GM21381 (cell line): ENCODE data around the gene GPR153.

Experiments
- ATAC-seq: cut with Tn5 transposase; IDR thresholded peaks from one replicate; pipeline ENCODE4 v1.9.1; 2021; ENCODE audit warnings: mild to moderate bottlenecking, moderate library complexity; ENCODE audit not compliant: unreplicated experiment

The GPR153 gene

DNA sequence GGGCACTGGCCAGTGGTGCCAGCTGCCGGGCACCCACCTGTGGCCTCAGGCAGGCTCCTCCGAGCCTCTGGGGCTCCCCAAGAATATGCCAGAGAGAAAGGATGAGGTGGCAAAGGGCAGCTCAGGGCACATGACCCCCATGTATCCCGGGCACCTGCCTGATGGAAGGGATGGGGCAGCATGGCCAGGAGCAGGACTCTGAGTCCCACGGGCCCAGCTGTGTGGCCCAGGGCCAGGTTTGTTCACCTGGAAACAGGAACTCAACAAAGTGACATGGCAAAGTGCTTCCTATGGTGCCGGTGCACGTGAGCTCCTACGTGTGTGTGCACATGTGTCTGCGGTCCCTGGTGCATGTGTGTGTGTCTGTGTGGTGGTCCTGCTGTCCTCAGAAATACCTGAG lies 9.5 kb upstream of the GPR153 start:
- ATAC-seq = no peak

DNA sequence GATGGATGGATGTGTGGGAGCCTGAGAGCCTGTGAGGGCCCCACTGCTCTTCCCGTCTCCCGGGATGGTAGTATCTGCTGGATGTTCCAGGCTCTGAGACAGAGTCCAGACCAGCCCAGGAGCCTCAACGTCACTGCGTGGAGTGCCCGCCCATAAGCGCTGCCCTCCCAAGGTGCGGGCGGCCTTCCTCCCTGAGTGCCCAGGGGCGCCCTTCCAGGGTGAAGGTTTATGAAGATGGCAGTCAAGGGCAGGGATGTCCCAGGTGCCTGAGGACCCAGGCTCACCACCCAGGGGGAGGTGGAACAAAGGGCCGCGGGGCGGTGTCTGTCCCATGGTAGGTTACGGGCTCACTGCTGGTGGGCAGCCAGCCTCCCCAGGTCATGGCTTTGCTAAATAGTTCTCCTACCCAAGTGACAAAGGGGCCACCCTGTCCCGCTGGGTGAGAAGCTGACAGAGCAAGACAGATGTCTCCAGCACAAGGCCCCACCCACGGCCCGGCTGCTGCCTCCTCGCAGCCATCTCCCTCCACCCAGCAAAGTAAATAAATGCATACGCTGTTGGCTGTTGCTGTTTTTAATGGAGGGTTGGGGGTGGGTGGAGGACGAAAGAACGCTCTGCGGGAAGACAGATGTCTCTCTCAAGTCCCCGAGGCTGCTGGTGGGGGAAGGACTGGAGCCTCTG lies 9.0 kb upstream of the GPR153 start:
- no peak for ATAC-seq

DNA sequence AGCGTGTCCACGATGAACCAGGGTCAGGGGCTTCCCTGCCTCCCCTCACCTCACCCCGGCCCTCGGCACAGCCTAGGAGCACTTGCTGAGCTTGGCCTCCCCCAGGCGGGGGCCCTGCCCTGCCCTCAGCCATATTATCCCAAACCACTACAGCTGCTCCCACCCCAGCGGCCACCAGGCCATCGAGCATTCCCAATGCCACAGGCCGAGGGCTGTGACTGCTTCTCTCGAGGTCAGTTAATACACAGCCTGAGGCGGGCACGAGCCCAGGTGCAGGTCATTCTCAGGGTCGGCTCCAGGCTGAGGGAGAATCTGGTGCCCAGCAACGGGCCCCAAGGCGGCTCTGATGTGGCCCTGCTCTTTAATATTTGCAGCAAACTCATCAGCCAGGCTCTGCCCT lies 8.4 kb upstream of the GPR153 start:
- no peak for ATAC-seq

DNA sequence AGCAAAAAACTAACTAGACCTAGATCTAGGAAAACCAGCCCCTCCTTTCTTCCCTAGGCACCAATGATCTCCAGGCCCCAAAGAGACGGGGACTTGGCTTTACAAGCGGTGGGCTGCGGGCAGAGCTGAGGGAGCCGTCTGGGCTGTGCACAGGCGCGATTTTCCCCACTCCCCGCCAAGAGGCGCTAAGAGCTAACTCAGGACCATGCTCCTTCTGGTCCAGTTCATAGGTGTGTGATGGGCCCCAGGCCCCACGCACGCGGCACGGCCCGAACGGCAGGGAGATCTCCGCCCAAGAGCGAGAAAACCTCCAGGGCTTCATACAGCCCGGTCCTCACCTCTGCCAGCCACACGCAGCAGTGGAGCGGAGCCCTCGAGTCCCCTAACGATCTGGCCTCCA lies 7.5 kb upstream of the GPR153 start:
- ATAC-seq = no peak

DNA sequence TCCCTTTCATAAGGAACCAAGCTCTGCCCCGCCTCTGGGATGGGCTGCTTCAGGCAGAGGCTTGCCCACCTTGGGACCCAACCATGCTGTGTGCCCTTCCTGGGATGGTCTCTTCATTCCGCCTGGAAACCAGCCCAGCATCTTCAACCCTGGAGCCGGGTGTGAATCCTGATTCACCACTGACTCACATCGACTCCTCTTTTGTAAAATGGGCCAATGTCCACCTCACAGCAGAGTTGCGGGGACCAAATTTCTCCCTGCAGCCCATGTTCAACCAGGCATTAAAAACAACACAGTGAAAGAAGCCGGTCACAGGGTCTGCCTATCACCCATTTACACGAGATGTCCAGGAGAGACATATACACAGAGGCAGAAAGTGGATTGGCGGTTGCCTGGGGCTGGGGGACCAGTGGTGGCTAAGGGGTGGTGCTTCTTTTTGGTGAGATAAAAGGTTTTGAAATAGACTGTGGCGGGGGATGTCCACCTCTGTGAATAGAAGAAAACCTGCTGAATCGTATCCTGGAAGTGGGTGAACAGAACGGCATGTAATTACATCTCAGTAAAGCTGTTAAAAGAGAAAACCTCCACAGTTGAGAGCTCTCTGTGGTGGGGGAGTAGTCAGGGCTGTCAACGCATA lies 6.9 kb upstream of the GPR153 start:
- ATAC-seq = no peak

DNA sequence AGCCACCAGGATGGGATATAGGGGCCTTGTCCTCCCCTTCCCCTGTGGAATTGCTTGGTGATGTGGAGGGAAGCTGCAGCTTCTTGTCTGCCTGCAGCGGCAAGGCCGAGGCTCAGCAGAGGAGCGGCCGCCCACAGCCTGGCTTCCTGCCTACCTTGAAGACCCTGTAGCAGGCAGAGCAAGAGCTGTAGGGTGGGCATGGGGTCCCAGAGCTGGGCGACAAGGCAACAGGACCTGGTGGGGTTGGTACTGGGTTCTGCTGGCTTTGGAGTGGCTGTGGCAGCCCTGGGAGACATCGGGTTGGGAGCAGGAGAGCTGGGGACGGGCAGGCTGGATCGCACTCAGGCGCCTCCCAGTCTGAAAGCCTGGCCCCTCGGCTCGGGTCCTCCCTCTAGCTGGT lies 5.7 kb upstream of the GPR153 start:
- ATAC-seq = no peak

DNA sequence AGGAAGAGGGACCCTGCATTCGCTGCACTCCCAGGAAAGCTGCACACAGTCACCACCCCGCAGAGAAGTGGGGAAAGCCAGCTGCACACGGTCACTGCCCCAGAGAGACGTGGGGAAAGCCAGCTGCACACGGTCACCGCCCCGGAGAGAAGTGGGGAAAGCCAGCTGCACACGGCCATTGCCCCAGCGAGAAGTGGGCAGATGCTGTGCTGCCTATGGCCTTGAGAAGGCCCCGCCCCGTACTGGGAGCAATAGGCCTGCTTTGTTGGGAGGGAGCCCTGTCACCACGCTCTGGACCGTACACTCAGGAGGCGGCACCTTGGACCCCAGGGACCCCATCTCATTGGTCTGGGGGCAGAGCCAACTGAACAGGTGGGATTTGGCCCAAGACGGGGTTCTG lies 4.3 kb upstream of the GPR153 start:
- ATAC-seq = no peak

DNA sequence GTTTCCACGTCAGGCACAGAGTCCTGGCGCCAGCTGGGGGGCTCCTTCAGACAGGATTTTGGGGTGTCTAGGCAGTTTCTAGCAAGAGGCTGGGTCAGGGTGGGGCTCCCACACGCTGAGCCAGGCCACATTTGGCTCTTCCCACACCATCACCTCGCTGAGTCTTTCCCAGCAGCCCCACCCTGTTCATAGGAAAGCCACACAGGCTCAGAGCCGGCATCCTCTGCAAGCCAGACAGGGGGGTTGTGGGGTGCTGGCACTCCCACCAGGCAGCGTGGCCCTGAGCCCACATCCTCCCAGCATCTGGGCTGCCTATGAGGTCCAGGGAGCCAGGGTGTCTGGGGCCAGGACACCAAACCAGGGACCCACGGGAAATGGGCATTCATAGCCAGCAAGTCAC lies 2.8 kb upstream of the GPR153 start:
- no peak for ATAC-seq

DNA sequence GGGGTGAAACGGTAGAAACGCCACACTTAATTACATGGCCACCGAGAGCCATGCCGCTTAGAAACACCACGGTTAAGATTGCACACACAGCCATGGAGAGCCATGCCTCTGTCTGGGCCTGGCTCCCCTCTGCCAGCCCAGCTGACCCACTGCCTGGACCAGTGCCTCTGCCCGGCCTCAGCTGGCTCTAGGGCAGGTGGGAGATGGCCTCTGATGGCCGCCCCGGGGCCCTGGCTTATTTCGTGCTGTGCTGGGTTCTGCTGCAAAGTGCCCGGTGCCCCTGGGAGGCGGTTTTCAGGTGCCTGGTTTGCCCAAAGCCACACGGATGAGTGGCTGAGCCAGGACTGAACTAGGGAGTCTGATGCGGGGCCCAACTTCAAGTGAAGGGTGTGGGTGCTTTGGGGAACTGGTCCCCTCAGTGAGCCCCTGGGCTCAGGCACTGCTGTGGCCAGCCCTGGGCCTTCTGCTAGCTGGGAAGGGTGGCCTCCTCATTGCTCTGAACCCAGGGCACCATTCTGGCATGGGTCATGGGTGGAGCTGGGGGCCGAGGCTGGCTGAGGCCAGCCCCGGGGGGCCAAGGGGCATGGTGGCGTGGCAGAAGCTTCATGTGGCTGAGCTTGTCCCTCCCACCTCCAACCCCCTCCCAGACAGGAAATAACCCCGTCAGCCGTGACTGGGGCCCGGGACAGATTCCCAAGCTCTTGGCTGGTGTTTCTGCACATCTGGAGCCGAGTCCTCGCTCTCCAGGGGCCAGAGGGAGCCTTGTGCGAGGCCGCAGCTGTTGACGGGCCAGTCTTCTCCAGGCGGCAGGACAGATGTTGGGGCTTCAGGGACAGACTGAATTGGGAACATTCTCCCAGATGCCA lies 1.9 kb upstream of the GPR153 start:
- no peak for ATAC-seq

DNA sequence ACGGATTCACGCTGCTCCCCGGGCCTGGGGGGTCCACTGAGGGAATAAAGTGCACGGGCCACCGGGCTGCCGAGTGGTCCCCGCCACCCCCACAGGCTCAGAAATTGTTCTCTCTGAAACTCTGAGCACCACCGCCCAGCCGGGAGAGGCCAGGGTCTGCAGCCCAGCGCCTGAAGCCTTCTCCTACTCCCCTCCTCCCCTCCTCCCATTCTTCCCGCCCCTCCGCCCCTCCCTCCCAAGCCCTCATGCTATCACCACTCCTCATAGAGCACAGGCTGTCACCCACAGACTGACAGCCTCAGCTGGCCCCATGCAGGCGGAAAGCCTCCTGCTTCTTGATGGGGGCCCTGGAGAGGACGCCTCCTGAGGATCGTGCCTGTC lies 707 bp upstream of the GPR153 start:
- ATAC-seq = no peak

DNA sequence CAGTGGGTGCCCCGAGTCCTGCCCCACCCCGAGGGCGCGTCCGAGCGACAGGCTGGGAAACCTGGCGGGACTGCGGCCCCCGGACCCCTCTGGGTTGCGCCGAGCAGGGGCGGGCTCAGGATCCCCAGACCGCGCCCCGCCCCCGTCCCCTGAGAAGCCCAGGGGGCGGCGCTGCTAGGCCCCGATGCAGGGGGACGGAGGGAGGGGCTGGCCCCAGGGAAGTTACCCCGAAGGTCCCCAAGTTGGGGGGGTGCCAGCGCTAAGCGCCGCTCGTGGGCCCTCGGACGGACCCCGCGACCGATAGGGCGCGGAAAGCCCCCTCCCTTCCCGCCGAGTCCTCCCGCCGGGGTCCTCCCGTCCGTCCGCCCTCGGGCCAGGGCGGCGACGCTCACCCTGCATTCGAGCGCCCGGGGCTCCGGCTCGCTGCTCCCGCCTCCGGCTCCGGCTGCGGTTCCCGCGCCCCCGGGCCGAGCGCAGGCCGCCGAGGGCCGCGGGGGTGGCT lies 414 bp downstream of the GPR153 start:
- ATAC-seq = no peak

DNA sequence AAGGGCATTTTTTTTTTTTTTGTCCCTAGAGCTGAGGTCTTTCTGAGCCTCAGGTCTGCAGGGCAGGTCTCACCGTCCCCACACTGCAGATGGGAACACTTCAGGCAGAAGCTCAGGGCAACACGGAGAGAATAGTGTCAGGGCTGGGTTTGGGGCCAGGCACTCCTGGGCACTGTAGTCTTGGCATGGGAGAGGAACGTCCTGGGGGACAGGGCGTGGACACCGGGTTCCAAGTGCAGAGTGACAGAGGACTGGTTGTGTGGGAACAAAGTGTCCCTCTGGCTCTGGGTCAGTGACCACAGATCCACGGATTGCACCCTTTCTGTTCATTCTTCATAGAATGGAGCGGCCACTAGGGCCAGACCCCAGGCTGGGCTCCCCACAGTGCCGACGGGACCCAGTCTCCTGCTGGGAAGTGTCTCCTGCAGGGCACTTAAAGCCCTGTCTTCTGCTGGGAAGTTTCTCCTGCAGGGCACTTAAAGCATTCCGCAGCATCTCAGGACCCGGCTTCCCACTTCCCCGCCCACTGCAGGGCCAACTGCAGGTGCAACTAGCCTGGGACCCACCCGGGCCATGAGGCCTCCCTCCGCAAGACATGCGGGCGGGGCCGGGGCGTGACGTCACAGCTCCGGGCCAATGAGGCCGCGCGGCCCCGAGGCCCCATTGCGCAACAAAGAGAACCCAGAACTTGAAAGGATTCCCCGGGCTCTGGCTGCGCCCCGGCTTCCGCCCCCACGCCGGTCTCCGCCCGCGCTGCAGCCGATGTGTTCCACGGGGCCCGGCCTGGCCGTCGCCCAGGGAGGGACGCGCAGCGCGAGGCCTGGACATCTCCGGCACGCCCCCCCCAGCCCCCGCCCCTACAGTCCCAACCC lies 1.2 kb downstream of the GPR153 start:
- ATAC-seq = no peak

DNA sequence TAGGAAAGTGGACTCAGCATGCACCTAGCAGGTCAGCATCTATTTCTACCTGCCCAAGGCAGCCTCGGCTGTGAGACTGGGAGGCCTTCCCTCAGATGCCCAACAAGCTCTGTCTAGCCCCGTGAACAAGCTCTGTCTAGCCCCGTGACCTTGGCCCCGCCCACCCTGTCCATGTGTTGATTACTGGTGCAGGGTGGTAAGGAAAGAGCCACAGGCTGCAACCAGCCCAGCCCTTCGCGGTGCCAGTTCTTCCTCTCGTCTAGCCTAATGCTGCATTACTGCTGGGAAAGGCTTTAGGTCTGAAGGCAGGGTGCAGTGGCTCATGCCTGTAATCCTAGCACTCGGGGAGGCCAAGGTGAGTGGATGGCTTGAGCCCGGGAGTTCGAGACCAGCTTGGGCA lies 2.2 kb downstream of the GPR153 start:
- ATAC-seq = no peak

DNA sequence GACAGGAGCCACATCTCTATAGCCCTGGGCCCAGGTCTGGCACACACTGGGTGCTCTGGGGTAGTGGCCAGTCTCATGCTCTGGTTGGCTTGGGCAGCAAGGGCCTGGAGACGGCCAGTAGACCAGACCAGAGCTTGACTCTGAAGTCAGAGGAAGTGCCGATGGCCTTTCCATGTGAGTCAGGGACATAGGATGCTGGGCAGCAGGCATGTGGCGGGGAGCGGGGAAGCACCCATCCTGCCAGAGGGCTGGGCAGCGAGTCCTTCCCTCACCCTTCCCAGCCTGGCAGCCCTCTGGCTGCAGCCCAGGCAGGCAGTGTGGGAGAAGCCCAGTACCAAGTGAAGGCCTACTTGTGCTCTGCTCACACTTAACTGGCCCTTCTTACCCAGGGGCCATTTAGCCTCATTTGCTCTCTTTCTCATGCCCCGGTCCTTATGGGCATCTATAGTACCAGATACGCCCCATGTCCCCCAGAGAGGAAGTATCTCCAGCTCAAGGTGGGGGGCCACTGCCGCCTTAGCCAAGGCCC lies 3.3 kb downstream of the GPR153 start:
- no peak for ATAC-seq

DNA sequence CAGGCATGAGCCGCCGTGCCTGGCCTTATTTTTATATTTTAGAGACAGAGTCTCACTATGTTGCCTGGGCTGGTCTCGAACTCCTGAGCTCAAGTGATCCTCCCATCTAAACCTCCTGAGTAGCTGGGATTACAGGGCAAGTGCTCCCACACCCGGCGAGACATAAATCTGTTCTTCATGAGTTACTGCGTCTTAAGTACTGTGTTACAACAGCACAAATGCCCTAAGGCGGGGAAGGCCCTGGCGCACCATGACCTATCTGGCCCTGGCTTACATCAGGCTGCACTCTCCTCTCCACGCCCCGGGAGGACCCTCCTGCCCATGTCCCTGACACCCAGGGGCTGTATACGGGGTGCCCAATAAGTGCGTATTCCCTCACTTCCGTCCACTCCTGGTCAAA lies 4.3 kb downstream of the GPR153 start:
- ATAC-seq = no peak

DNA sequence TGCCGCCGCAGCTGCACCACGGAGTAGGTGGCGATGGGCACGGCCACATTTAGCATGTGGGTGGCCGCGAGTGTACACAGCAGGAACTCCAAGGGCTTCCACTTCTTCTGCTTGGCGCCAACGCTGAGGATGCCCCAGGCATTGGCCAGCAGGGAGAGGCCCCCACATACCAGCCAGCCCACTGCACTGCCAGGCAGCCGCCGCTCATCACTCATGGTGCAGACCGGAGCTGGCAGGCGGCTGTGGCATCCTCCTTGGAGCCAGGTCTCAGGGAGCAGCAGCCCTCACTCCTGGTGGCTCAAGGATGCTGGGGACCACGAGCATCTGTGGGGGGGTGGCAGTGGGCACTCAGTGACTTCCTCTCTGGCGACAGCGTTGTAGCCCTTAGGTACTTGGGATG lies 6.2 kb downstream of the GPR153 start:
- no peak for ATAC-seq

DNA sequence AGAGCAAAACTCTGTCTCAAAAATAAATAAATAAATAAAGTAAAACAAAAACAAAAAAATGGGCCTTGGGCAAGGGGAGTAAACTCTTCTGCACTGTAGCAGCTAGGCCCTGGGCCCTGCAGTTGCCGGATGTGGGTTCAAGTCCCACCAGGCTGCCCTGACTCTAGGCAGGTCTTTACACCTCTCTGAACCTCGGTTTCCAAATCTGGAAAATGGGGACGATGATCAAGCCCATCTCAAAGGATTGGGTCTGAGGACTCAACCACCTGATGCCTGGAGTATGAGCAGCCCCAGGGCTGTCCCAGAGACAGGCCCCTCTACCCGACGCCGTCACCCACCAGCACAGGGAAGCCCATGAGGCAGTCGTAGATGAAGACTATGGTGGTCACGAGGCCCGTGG lies 7.5 kb downstream of the GPR153 start:
- no peak for ATAC-seq

DNA sequence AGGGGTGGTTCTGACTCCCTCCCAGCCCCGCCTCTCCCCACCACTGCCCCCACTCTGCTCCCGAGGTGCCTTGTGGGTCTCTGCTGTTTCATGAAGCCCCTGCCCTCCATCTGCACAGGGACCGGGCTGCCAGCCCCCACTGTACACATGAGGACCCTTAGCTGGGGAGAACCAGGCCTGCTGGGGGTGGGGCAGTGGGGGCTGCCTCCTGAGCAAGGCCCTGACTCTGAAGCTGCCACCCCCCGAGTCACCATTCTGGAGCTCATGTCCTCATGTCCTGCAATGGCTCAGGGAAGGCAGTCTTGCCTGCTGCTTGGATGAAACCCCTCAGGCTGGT lies 8.6 kb downstream of the GPR153 start:
- ATAC-seq = no peak

DNA sequence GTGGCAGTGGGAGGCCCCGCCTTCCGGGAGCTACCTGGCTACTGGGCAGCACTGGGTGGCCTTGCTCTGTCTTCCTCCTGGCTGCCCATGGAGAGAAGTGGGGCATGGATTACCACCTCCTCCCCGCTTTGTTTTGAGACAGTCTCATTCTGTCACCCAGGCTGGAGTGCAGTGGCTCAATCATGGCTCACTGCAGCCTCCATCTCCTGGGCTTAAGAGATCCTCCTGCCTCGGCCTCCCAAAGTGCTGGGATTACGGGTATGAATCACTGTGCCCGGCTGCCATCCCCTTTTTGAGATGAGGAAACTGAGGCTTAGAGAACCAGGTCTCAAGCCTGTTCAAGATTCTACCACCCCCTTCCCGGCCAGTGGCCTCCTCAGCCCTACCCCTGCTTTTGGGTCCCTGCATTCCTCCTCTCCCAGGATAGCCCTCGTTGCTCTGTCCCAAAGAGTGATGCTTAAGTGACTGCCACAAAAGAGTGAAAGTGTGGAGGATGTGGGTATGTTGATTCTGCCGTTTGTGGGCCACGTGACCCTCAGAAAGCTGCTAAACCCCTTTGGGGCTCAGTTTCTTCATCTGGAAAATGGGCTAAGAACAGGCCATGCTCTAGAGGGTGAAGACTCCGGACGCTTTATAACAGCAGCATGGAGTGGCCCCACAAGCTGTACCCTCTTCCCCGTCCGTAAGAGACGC lies 9.1 kb downstream of the GPR153 start:
- ATAC-seq = no peak

DNA sequence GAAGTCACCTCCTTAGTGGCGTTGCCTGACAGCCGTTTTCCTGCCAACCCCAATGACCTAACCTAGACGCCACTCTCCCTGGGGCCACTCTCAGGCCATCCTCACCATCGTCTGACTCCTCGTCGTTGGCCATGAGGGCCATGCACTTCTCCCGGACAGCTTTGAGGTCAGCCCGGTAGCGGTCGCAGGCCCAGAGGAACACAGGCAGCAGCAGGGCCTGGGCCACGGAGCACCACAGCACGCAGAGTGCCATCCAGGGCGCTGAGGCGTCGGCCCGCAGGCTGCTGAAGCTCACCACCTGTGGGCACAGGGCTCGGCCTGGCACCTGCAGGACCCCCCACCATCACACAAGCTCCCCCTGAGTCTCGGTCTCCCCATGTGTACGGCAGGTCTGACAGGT lies 9.7 kb downstream of the GPR153 start:
- no peak for ATAC-seq
